Astrocyte (in vitro differentiated cells and primary cell): ENCODE data around the gene IQCC. TPM values are rescaled to one million over a fixed set of nuclear protein-coding genes. Genes with fewer than 3 reads are reported as not detected.

Experiments
- DNase-seq: peaks from one replicate; pipeline ENCODE4 v3.0.0-alpha.2; 2010; ENCODE audit warnings: low read depth
- FAIRE-seq: peaks from 2 replicates; lab custom pipeline; 2011; peaks lifted over from hg19 to GRCh38; lab: Jason Lieb, UNC
- H2AFZ ChIP-seq: 2 replicates; pipeline ENCODE4 v1.6.0; 2012; ENCODE audit warnings: low read depth, low read length, inconsistent platforms
- H3K27ac ChIP-seq: 2 replicates; pipeline ENCODE4 v1.5.1; 2011; ENCODE audit warnings: low read depth, low read length, inconsistent platforms
- H3K27me3 ChIP-seq: 2 replicates; pipeline ENCODE4 v1.6.0; 2011; ENCODE audit warnings: low read length, inconsistent platforms; ENCODE audit not compliant: insufficient read depth
- H3K36me3 ChIP-seq: 2 replicates; pipeline ENCODE4 v1.5.1; 2011; ENCODE audit warnings: low read length, inconsistent platforms; ENCODE audit not compliant: insufficient read depth
- H3K4me1 ChIP-seq: 2 replicates; pipeline ENCODE4 v1.5.1; 2011; ENCODE audit warnings: low read length, inconsistent platforms; ENCODE audit not compliant: insufficient read depth
- H3K4me2 ChIP-seq: 2 replicates; pipeline ENCODE4 v1.6.0; 2012; ENCODE audit warnings: low read length, inconsistent platforms
- H3K4me3 ChIP-seq: 2 replicates; pipeline ENCODE4 v1.5.1; 2011; ENCODE audit warnings: low read depth, mild to moderate bottlenecking, low read length, inconsistent platforms; ENCODE audit not compliant: insufficient read depth
- H3K79me2 ChIP-seq: 2 replicates; pipeline ENCODE4 v1.6.0; 2012; ENCODE audit warnings: mild to moderate bottlenecking, low read length, inconsistent platforms; ENCODE audit not compliant: insufficient read depth
- H3K9ac ChIP-seq: 2 replicates; pipeline ENCODE4 v1.6.0; 2012; ENCODE audit warnings: mild to moderate bottlenecking, low read length, inconsistent platforms
- H3K9me3 ChIP-seq: 2 replicates; pipeline ENCODE4 v1.5.1; 2012; ENCODE audit warnings: low read depth, mild to moderate bottlenecking, low read length, inconsistent platforms; ENCODE audit not compliant: insufficient read depth
- H4K20me1 ChIP-seq: 2 replicates; pipeline ENCODE4 v1.6.0; 2012; ENCODE audit warnings: low read length, inconsistent platforms; ENCODE audit not compliant: insufficient read depth
- H3K27ac Mint-ChIP-seq: one replicate; pipeline ENCODE4 v1.8.0; 2021; ENCODE audit warnings: mild to moderate bottlenecking, mixed read lengths; ENCODE audit not compliant: unreplicated experiment
- H3K27me3 Mint-ChIP-seq: one replicate; pipeline ENCODE4 v1.8.0; 2021; ENCODE audit warnings: low read depth, mixed read lengths; ENCODE audit not compliant: unreplicated experiment
- H3K36me3 Mint-ChIP-seq: one replicate; pipeline ENCODE4 v1.8.0; 2021; ENCODE audit warnings: low read depth, mixed read lengths; ENCODE audit not compliant: unreplicated experiment
- H3K4me1 Mint-ChIP-seq: one replicate; pipeline ENCODE4 v1.8.0; 2021; ENCODE audit warnings: low read depth, mixed read lengths; ENCODE audit not compliant: unreplicated experiment
- H3K4me3 Mint-ChIP-seq: one replicate; pipeline ENCODE4 v1.8.0; 2021; ENCODE audit warnings: mild to moderate bottlenecking, moderate library complexity, mixed read lengths; ENCODE audit not compliant: unreplicated experiment
- H3K9me3 Mint-ChIP-seq: one replicate; pipeline ENCODE4 v1.8.0; 2021; ENCODE audit warnings: mild to moderate bottlenecking, mixed read lengths; ENCODE audit not compliant: unreplicated experiment
- EZH2 ChIP-seq: IDR thresholded peaks from 2 replicates; pipeline ENCODE4 v1.6.1; 2012; ENCODE audit warnings: mild to moderate bottlenecking, low read length, inconsistent platforms; ENCODE audit not compliant: insufficient read depth
- total RNA-seq: library from RNA; stranded (reverse); gene quantifications from 2 replicates; pipeline ENCODE4 v1.2.1, GENCODE V29; 2021
- TF ChIP-seq, protein P1 (sequence below): IDR thresholded peaks from 2 replicates; pipeline ENCODE4 v1.5.1; 2011; ENCODE audit warnings: low read depth, mild to moderate bottlenecking, inconsistent platforms, low read length, moderate library complexity; ENCODE audit not compliant: insufficient read depth

The IQCC gene
- total RNA-seq, 1 donor from 2014 or later = 1.0 TPM

DNA sequence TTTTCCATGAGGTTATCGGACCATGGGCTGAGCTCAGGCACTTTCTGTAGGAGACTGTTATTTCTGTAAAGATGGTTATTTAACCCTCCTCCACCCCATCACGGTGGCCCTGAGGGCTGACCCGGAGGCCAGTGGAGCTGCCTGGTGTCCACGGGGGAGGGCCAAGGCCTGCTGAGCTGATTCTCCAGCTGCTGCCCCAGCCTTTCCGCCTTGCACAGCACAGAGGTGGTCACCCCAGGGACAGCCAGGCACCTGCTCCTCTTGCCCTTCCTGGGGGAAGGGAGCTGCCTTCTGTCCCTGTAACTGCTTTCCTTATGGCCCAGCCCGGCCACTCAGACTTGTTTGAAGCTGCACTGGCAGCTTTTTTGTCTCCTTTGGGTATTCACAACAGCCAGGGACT lies 7.6 kb upstream of the IQCC start:
- FAIRE-seq (no peak), DNase-seq (no peak)
- Mint-ChIP-seq H3K27ac (no peak overlapping the region), H3K36me3 (peaks cover 18% of the 10 kb centered on the region), H3K27me3 (no peaks in the 10 kb centered on the region), H3K4me3 (no peak overlapping the region), H3K4me1 (peaks cover 28% of the 10 kb centered on the region), H3K9me3 (no peaks in the 10 kb centered on the region)
- H3K4me3 ChIP-seq = no peak overlapping the region
- H3K27ac ChIP-seq = no peak overlapping the region
- H3K9ac ChIP-seq = no peak overlapping the region
- no peak overlapping the region for H2AFZ ChIP-seq
- no peak for TF ChIP-seq EZH2
- TF ChIP-seq, protein P1, sequence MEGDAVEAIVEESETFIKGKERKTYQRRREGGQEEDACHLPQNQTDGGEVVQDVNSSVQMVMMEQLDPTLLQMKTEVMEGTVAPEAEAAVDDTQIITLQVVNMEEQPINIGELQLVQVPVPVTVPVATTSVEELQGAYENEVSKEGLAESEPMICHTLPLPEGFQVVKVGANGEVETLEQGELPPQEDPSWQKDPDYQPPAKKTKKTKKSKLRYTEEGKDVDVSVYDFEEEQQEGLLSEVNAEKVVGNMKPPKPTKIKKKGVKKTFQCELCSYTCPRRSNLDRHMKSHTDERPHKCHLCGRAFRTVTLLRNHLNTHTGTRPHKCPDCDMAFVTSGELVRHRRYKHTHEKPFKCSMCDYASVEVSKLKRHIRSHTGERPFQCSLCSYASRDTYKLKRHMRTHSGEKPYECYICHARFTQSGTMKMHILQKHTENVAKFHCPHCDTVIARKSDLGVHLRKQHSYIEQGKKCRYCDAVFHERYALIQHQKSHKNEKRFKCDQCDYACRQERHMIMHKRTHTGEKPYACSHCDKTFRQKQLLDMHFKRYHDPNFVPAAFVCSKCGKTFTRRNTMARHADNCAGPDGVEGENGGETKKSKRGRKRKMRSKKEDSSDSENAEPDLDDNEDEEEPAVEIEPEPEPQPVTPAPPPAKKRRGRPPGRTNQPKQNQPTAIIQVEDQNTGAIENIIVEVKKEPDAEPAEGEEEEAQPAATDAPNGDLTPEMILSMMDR = no peak
- no peaks in the 10 kb centered on the region for H3K9me3 ChIP-seq
- peaks cover 38% of the 10 kb centered on the region for H4K20me1 ChIP-seq
- H3K79me2 ChIP-seq = no peaks in the 10 kb centered on the region
- peaks cover 45% of the 10 kb centered on the region for H3K36me3 ChIP-seq
- no peaks in the 10 kb centered on the region for H3K27me3 ChIP-seq
- H3K4me2 ChIP-seq = no peak overlapping the region
- H3K4me1 ChIP-seq = peaks cover 22% of the 10 kb centered on the region

GRCh38 chr1:32198237-32199042 lies 7.0 kb upstream of the IQCC start:
- TF ChIP-seq, protein P1 = no peak
- TF ChIP-seq EZH2 = no peak
- peaks cover 39% of the 10 kb centered on the region for H3K36me3 ChIP-seq
- H3K4me1 Mint-ChIP-seq = peaks cover 28% of the 10 kb centered on the region
- H3K4me2 ChIP-seq = no peak overlapping the region
- H3K4me3 Mint-ChIP-seq = no peak overlapping the region
- H3K9me3 ChIP-seq = no peaks in the 10 kb centered on the region
- H3K27ac ChIP-seq = no peak overlapping the region
- no peaks in the 10 kb centered on the region for H3K27me3 Mint-ChIP-seq
- H2AFZ ChIP-seq = no peak overlapping the region
- H3K27ac Mint-ChIP-seq = peak overlapping the region; percentile 37
- no peaks in the 10 kb centered on the region for H3K27me3 ChIP-seq
- no peak for FAIRE-seq
- H3K79me2 ChIP-seq = no peaks in the 10 kb centered on the region
- H3K4me1 ChIP-seq = peaks cover 22% of the 10 kb centered on the region
- no peaks in the 10 kb centered on the region for H3K9me3 Mint-ChIP-seq
- H3K9ac ChIP-seq = no peak overlapping the region
- no peak overlapping the region for H3K4me3 ChIP-seq
- peaks cover 16% of the 10 kb centered on the region for H3K36me3 Mint-ChIP-seq
- peaks cover 33% of the 10 kb centered on the region for H4K20me1 ChIP-seq
- DNase-seq = no peak
